Measurements from ENCODE around the gene TAMM41. TPM values are rescaled to one million over a fixed set of nuclear protein-coding genes. Genes with fewer than 3 reads are reported as not detected.
A peak's percentile ranks its signal among the peaks of the same experiment; 100 is the strongest.

Gene TAMM41
- total RNA-seq, 1 donor from 2014 or later: 30.9 TPM

DNA sequence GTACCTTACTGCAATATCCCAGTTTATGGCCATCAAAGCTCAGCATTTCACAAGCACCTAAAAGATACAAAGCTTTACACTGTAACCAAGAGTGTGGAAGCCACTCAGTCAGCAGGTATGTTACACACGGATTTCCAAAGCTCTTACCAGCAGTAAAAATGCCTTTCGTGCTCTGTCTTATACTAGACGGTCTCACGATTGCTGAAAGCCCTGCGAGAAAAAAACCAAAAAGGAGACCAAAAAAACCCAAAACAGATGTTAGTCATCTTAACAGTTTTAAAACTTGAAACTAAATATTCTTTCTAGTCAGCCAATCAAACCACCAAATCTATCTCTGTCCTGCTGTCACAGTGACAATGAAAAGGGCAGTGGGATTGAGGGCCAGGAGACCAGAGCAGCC is 39.0 kb downstream of the TAMM41 start:
- no peak for DNase-seq (ENCODE audit: low spot score in 2 of 2, unreplicated experiment in 2 of 2)
- H3K36me3 Mint-ChIP-seq: peaks cover 47% of the 10 kb centered on the region
- H3K27me3 Mint-ChIP-seq (ENCODE audit: low read depth): no peaks in the 10 kb centered on the region
- H3K27ac Mint-ChIP-seq: peak overlapping the region; percentile 62
- peaks cover 7% of the 10 kb centered on the region for H3K9me3 Mint-ChIP-seq
- TF ChIP-seq, protein P1, sequence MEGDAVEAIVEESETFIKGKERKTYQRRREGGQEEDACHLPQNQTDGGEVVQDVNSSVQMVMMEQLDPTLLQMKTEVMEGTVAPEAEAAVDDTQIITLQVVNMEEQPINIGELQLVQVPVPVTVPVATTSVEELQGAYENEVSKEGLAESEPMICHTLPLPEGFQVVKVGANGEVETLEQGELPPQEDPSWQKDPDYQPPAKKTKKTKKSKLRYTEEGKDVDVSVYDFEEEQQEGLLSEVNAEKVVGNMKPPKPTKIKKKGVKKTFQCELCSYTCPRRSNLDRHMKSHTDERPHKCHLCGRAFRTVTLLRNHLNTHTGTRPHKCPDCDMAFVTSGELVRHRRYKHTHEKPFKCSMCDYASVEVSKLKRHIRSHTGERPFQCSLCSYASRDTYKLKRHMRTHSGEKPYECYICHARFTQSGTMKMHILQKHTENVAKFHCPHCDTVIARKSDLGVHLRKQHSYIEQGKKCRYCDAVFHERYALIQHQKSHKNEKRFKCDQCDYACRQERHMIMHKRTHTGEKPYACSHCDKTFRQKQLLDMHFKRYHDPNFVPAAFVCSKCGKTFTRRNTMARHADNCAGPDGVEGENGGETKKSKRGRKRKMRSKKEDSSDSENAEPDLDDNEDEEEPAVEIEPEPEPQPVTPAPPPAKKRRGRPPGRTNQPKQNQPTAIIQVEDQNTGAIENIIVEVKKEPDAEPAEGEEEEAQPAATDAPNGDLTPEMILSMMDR (IDR thresholded peaks at IDR 0.05; ENCODE audit: unreplicated experiment): no peak
- no peak overlapping the region for H3K4me3 Mint-ChIP-seq
- no peaks in the 10 kb centered on the region for H3K4me1 Mint-ChIP-seq

GRCh38 chr3:11805716-11806115 is 41.0 kb downstream of the TAMM41 start:
- Mint-ChIP-seq H3K4me1 (no peaks in the 10 kb centered on the region), H3K27me3 (ENCODE audit: low read depth) (no peaks in the 10 kb centered on the region), H3K4me3 (no peak overlapping the region), H3K9me3 (peaks cover 16% of the 10 kb centered on the region), H3K27ac (no peak overlapping the region), H3K36me3 (peaks cover 65% of the 10 kb centered on the region)
- TF ChIP-seq, protein P1 (IDR thresholded peaks at IDR 0.05; ENCODE audit: unreplicated experiment): no peak
- no peak for DNase-seq (ENCODE audit: low spot score in 2 of 2, unreplicated experiment in 2 of 2)

- Mint-ChIP-seq H3K27ac (no peak overlapping the region), H3K36me3 (peaks cover 76% of the 10 kb centered on the region)
Observed at GRCh38 chr3:11803977-11804892, 42.5 kb downstream of the TAMM41 start.

GRCh38 chr3:11799791-11800190 is 46.9 kb downstream of the TAMM41 start:
- peaks cover 45% of the 10 kb centered on the region for H3K9me3 Mint-ChIP-seq
- peaks cover 6% of the 10 kb centered on the region for H3K4me1 Mint-ChIP-seq
- peaks cover 73% of the 10 kb centered on the region for H3K36me3 Mint-ChIP-seq
- H3K4me3 Mint-ChIP-seq: no peak overlapping the region
- no peak for DNase-seq (ENCODE audit: low spot score in 2 of 2, unreplicated experiment in 2 of 2)
- H3K27me3 Mint-ChIP-seq (ENCODE audit: low read depth): no peaks in the 10 kb centered on the region
- no peak overlapping the region for H3K27ac Mint-ChIP-seq
- TF ChIP-seq, protein P1 (IDR thresholded peaks at IDR 0.05; ENCODE audit: unreplicated experiment): no peak

More at GRCh38 chr3:11803977-11804892, 42.5 kb downstream of the TAMM41 start:
- TF ChIP-seq, protein P1 (IDR thresholded peaks at IDR 0.05; ENCODE audit: unreplicated experiment): peak; percentile 67
- H3K27me3 Mint-ChIP-seq (ENCODE audit: low read depth): no peaks in the 10 kb centered on the region
- peaks cover 30% of the 10 kb centered on the region for H3K9me3 Mint-ChIP-seq
- no peak for DNase-seq (ENCODE audit: low spot score in 2 of 2, unreplicated experiment in 2 of 2)
- no peaks in the 10 kb centered on the region for H3K4me1 Mint-ChIP-seq
- no peak overlapping the region for H3K4me3 Mint-ChIP-seq

DNA sequence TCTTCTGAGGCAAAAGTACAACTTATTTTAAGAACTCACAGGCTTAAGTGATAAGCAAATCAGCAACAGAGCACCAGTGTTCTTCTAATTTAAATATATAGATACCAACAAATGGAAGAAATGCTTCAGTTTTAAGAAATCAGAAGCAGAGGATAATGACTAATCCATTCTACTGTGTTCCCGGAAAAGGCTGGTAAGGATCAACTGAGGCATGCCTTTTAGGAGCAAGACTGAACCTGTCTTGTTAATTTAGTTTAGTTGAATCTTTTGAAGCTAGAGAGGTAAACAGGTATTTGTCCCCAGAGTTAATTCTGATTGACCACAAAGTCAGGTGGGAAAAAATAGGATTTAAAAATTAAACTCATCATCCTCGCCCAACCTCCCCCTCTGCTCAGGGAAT is 51.8 kb downstream of the TAMM41 start:
- TF ChIP-seq, protein P1 (IDR thresholded peaks at IDR 0.05; ENCODE audit: unreplicated experiment): no peak
- Mint-ChIP-seq H3K9me3 (peaks cover 21% of the 10 kb centered on the region), H3K27me3 (ENCODE audit: low read depth) (no peaks in the 10 kb centered on the region), H3K36me3 (peaks cover 38% of the 10 kb centered on the region), H3K4me3 (no peak overlapping the region), H3K4me1 (peaks cover 6% of the 10 kb centered on the region), H3K27ac (no peak overlapping the region)
- no peak for DNase-seq (ENCODE audit: low spot score in 2 of 2, unreplicated experiment in 2 of 2)

All from mesothelial cell of epicardium (in vitro differentiated cells).